GM19328 (cell line): ENCODE measurements around the gene VAV2.

ENCODE experiments used
- ATAC-seq: cut with Tn5 transposase; IDR thresholded peaks from one replicate; pipeline ENCODE4 v1.9.1; 2021; ENCODE audit warnings: mild to moderate bottlenecking, moderate library complexity; ENCODE audit not compliant: unreplicated experiment

Gene VAV2

GRCh38 chr9:133894377-133895321 is 97.5 kb downstream of the VAV2 start:
- ATAC-seq: no peak

- ATAC-seq: no peak
Measured at GRCh38 chr9:133893191-133893994, 98.7 kb downstream of the VAV2 start.

GRCh38 chr9:133892193-133892920 is 99.8 kb downstream of the VAV2 start:
- ATAC-seq: no peak

GRCh38 chr9:133891741-133892140 is 100.4 kb downstream of the VAV2 start:
- ATAC-seq: no peak

GRCh38 chr9:133890583-133890982 is 101.5 kb downstream of the VAV2 start:
- no peak for ATAC-seq

- ATAC-seq: no peak
Measured at GRCh38 chr9:133889584-133890301, 102.4 kb downstream of the VAV2 start.

- no peak for ATAC-seq
Measured at GRCh38 chr9:133888809-133889491, 103.2 kb downstream of the VAV2 start.

GRCh38 chr9:133888048-133888808 is 103.9 kb downstream of the VAV2 start:
- no peak for ATAC-seq

GRCh38 chr9:133887540-133888047 is 104.5 kb downstream of the VAV2 start:
- no peak for ATAC-seq

- no peak for ATAC-seq
Measured at GRCh38 chr9:133886563-133887501, 105.3 kb downstream of the VAV2 start.

GRCh38 chr9:133884907-133885744 is 107.0 kb downstream of the VAV2 start:
- no peak for ATAC-seq

GRCh38 chr9:133882849-133883755 is 109.0 kb downstream of the VAV2 start:
- no peak for ATAC-seq

- no peak for ATAC-seq
Measured at GRCh38 chr9:133881671-133882381, 110.3 kb downstream of the VAV2 start.

GRCh38 chr9:133880851-133881661 is 111.1 kb downstream of the VAV2 start:
- ATAC-seq: no peak
